Sigmoid colon (tissue), 4 donors: ENCODE measurements around the gene PRELID2.

Experiments
- CTCF ChIP-seq, 4 experiments: fragments of 450-650 bp in 3 of 4; fragments of 200-600 bp in 1 of 4; IDR thresholded peaks; one replicate each; pipeline ENCODE4 v1.5.1; 2016 to 2019; ENCODE audit warnings: antibody characterized with exemption in 4 of 4, mild to moderate bottlenecking in 3 of 4, moderate library complexity in 2 of 4
- EP300 ChIP-seq, 4 donors: sonication (generic); formaldehyde crosslinking; IDR thresholded peaks; one replicate each; pipeline ENCODE4 v1.6.1; 2017; ENCODE audit warnings: antibody characterized with exemption in 4 of 4

- TF ChIP-seq CTCF (IDR thresholded peaks at IDR 0.05) (no peak), EP300 (IDR thresholded peaks at IDR 0.05) (no peak)
These were observed 122.9 kb downstream of the PRELID2 start for GRCh38 chr5:145712245-145712644.
